ENCODE measurements around the gene OPCML. TPM values are rescaled to one million over a fixed set of nuclear protein-coding genes. Genes with fewer than 3 reads are reported as not detected.

The OPCML gene
- total RNA-seq, 1 experiment from 2014 or later = not detected

DNA sequence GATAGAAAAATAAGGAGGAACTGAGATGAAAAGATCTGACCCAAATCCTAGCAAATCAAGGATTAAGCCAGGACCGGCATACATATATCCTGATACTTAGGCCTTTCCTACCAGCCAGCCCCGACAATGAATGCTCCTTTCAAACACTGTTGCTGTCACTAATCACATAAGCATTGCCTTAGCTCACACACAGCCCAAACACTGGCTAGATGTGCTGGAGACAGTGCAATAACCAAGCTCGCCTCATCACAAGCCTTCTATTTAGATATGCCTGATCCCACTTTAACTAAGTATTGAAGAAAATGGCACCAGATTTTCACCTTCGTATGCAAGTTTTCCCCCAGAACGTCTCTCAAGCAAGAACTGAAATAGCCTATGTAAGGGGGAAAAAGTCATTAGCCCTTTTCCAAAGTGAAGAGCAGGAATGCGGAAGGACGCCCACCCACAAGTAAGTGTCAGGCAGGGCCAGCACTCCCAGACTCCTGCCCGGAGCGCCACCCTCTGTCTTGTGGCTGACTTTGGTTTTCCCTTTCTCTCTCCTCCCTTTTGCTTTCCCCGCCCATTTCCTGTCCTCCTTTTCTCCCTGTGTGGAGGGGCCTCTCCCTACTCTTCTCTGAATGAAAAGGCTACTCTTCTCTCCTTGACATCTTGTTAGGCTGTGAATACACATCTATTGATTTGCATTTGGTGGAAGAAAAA is 8.9 kb upstream of the OPCML start:
- H3K9me2 ChIP-seq (replicated peaks; ENCODE audit: low read length) = no peaks in the 10 kb centered on the region
- ChIA-PET CTCF (no interaction called here), POLR2A (ENCODE audit: unreplicated experiment) (no interaction called here)
- intact Hi-C loops (cut with micrococcal nuclease) = no loop called here
- H3K4me1 ChIP-seq (ENCODE audit: insufficient read depth, low read length) = no peaks in the 10 kb centered on the region
- no peak overlapping the region for H3K4me3 ChIP-seq (ENCODE audit: low read length)
- H3K4me2 ChIP-seq (ENCODE audit: low read length) = no peak overlapping the region
- ATAC-seq = no peak
- H3F3A ChIP-seq (ENCODE audit: low read length, unreplicated experiment) = no peaks in the 10 kb centered on the region
- no peaks in the 10 kb centered on the region for H3K79me2 ChIP-seq (ENCODE audit: low read length)
- DNase-seq = no peak
- H3K27me3 ChIP-seq (ENCODE audit: low read length) = no peaks in the 10 kb centered on the region
- H3K36me3 ChIP-seq (ENCODE audit: low read depth, low read length) = no peaks in the 10 kb centered on the region
- no peak for TF ChIP-seq EZH2 (IDR thresholded peaks at IDR 0.05; ENCODE audit: low read length, unreplicated experiment)
- 0 out of 2 replicates have a peak, but pooled peaks cover 14% of the 10 kb centered on the region for H3K9me3 ChIP-seq (ENCODE audit: low read length)
- no peak overlapping the region for H3K27ac ChIP-seq (ENCODE audit: low read length)
- no peak overlapping the region for H3K9ac ChIP-seq (ENCODE audit: low read length)
- BruUV-seq (replicated peaks) = no TSS peak
- H4K20me1 ChIP-seq (ENCODE audit: low read length) = no peaks in the 10 kb centered on the region
- no peak overlapping the region for H2AFZ ChIP-seq (ENCODE audit: low read length)

DNA sequence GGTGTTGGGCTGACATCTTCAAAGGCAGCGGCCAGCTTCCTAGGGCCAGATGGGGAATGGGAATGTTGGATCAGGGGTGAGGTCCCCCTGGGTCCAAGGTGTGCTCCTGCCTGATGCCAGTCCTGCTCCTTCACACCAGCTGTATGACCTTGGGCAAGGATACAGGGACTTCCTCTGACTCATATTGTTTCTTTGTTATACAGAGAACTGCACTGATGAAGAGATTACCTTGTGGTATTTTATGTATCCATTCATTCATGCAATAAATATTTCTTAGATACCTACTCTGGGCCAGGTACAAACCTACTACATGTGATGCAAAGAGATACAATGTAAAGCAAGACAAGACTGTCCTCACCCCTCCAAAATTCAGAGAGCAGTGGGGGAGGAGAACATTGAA is 3.9 kb upstream of the OPCML start:
- Histone ChIP-seq H3K4me3 (ENCODE audit: low read length) (no peak overlapping the region), H3K9ac (ENCODE audit: low read length) (no peak overlapping the region), H3K9me3 (ENCODE audit: low read length) (0 out of 2 replicates have a peak, but pooled peaks cover 3% of the 10 kb centered on the region), H3K4me2 (ENCODE audit: low read length) (no peak overlapping the region), H3F3A (ENCODE audit: low read length, unreplicated experiment) (no peaks in the 10 kb centered on the region), H4K20me1 (ENCODE audit: low read length) (no peaks in the 10 kb centered on the region), H3K9me2 (replicated peaks; ENCODE audit: low read length) (no peaks in the 10 kb centered on the region), H3K36me3 (ENCODE audit: low read depth, low read length) (no peaks in the 10 kb centered on the region), H3K27me3 (ENCODE audit: low read length) (no peaks in the 10 kb centered on the region), H3K79me2 (ENCODE audit: low read length) (no peaks in the 10 kb centered on the region), H3K27ac (ENCODE audit: low read length) (no peak overlapping the region), H3K4me1 (ENCODE audit: insufficient read depth, low read length) (no peaks in the 10 kb centered on the region), H2AFZ (ENCODE audit: low read length) (no peak overlapping the region)
- BruUV-seq (replicated peaks) = no TSS peak
- TF ChIP-seq, protein P1, sequence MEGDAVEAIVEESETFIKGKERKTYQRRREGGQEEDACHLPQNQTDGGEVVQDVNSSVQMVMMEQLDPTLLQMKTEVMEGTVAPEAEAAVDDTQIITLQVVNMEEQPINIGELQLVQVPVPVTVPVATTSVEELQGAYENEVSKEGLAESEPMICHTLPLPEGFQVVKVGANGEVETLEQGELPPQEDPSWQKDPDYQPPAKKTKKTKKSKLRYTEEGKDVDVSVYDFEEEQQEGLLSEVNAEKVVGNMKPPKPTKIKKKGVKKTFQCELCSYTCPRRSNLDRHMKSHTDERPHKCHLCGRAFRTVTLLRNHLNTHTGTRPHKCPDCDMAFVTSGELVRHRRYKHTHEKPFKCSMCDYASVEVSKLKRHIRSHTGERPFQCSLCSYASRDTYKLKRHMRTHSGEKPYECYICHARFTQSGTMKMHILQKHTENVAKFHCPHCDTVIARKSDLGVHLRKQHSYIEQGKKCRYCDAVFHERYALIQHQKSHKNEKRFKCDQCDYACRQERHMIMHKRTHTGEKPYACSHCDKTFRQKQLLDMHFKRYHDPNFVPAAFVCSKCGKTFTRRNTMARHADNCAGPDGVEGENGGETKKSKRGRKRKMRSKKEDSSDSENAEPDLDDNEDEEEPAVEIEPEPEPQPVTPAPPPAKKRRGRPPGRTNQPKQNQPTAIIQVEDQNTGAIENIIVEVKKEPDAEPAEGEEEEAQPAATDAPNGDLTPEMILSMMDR (conservative IDR thresholded peaks at IDR 0.05; ENCODE audit: low read depth, low read length) = no peak
- TF ChIP-seq EZH2phosphoT487 (IDR thresholded peaks at IDR 0.05; ENCODE audit: borderline replicate concordance, low read length) (no peak), EZH2 (IDR thresholded peaks at IDR 0.05; ENCODE audit: low read length, unreplicated experiment) (no peak)
- ATAC-seq (no peak), DNase-seq (no peak)
- POLR2A ChIA-PET (ENCODE audit: unreplicated experiment) = no interaction called here
- CTCF ChIA-PET = no interaction called here
- intact Hi-C loops (cut with micrococcal nuclease) = no loop called here

DNA sequence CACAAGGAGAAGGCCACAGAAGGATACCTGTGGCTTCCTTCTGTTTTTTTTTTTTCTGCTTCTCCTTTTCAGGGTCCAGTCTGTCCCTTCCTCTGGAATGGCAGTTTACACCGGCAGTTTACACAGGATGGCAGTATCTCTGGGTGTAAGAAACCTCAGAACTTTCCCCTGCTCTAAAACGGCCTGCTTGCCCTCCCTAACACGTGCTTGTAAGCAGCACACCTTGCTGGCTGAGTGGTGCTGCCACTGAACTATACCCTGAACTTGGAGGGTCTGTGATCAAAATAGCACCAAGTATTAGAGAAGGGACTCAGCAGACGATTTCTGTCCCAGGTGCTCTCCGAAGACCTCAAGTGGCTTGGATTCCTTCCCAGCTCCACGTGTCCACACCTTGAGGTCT is 904 bp upstream of the OPCML start:
- TF ChIP-seq EZH2 (IDR thresholded peaks at IDR 0.05; ENCODE audit: low read length, unreplicated experiment) (no peak), EZH2phosphoT487 (IDR thresholded peaks at IDR 0.05; ENCODE audit: borderline replicate concordance, low read length) (no peak)
- TF ChIP-seq, protein P1 (conservative IDR thresholded peaks at IDR 0.05; ENCODE audit: low read depth, low read length) = no peak
- POLR2A ChIA-PET (ENCODE audit: unreplicated experiment) = no interaction called here
- H3K4me2 ChIP-seq (ENCODE audit: low read length) = no peak overlapping the region

More for the DNA sequence above, 904 bp upstream of the OPCML start:
- Histone ChIP-seq H3K9me2 (replicated peaks; ENCODE audit: low read length) (no peaks in the 10 kb centered on the region), H3K4me3 (ENCODE audit: low read length) (no peak overlapping the region), H3K9me3 (ENCODE audit: low read length) (peaks cover 9% of the 10 kb centered on the region; the same call in 1 of the 2 replicates), H3K27ac (ENCODE audit: low read length) (no peak overlapping the region), H2AFZ (ENCODE audit: low read length) (no peak overlapping the region), H3K27me3 (ENCODE audit: low read length) (no peaks in the 10 kb centered on the region), H3K36me3 (ENCODE audit: low read depth, low read length) (no peaks in the 10 kb centered on the region), H3K9ac (ENCODE audit: low read length) (no peak overlapping the region), H4K20me1 (ENCODE audit: low read length) (no peaks in the 10 kb centered on the region), H3F3A (ENCODE audit: low read length, unreplicated experiment) (no peaks in the 10 kb centered on the region), H3K79me2 (ENCODE audit: low read length) (no peaks in the 10 kb centered on the region), H3K4me1 (ENCODE audit: insufficient read depth, low read length) (no peaks in the 10 kb centered on the region)
- DNase-seq = no peak
- CTCF ChIA-PET = no interaction called here
- intact Hi-C loops (cut with micrococcal nuclease) = no loop called here
- BruUV-seq (replicated peaks) = no TSS peak
- no peak for ATAC-seq

Measured in PC-3 (cell line).